Left hindlimb (tissue), 1 donor: ENCODE data around the gene SPDL1.

ENCODE experiments used
- DNase-seq: peaks from one replicate; pipeline ENCODE4 v3.0.0-alpha.2; 2018

Gene SPDL1

GRCh38 chr5:169583424-169584220 lies at the start of gene SPDL1:
TSS of gene SPDL1 (plus strand) at chr5:169583773. CDS start at chr5:169588417, 4,644 bp downstream.
- DNase-seq = peak; percentile 97

GRCh38 chr5:169534311-169534880 lies 49.2 kb upstream of the SPDL1 start:
- no peak for DNase-seq

- DNase-seq = no peak
Observed at GRCh38 chr5:169534939-169535338, 48.6 kb upstream of the SPDL1 start.

- DNase-seq = no peak
Observed at GRCh38 chr5:169538944-169539343, 44.6 kb upstream of the SPDL1 start.

- no peak for DNase-seq
Observed at GRCh38 chr5:169542811-169543210, 40.8 kb upstream of the SPDL1 start.

GRCh38 chr5:169544264-169544950 lies 39.2 kb upstream of the SPDL1 start:
- DNase-seq = no peak

- no peak for DNase-seq
Observed at GRCh38 chr5:169545762-169546161, 37.8 kb upstream of the SPDL1 start.

- no peak for DNase-seq
Observed at GRCh38 chr5:169546346-169546745, 37.2 kb upstream of the SPDL1 start.

GRCh38 chr5:169547508-169547907 lies 36.1 kb upstream of the SPDL1 start:
- DNase-seq = peak; percentile 44

- DNase-seq = no peak
Observed at GRCh38 chr5:169548315-169548714, 35.3 kb upstream of the SPDL1 start.

- DNase-seq = no peak
Observed at GRCh38 chr5:169549453-169550100, 34.0 kb upstream of the SPDL1 start.

GRCh38 chr5:169550227-169550626 lies 33.3 kb upstream of the SPDL1 start:
- no peak for DNase-seq

GRCh38 chr5:169551146-169551545 lies 32.4 kb upstream of the SPDL1 start:
- no peak for DNase-seq

- no peak for DNase-seq
Observed at GRCh38 chr5:169551696-169552095, 31.9 kb upstream of the SPDL1 start.

GRCh38 chr5:169554251-169554650 lies 29.3 kb upstream of the SPDL1 start:
- DNase-seq = no peak

- DNase-seq = no peak
Observed at GRCh38 chr5:169557838-169558237, 25.7 kb upstream of the SPDL1 start.

- no peak for DNase-seq
Observed at GRCh38 chr5:169561893-169562292, 21.7 kb upstream of the SPDL1 start.

GRCh38 chr5:169563369-169563768 lies 20.2 kb upstream of the SPDL1 start:
- no peak for DNase-seq

GRCh38 chr5:169566202-169566601 lies 17.4 kb upstream of the SPDL1 start:
- DNase-seq = no peak

GRCh38 chr5:169567079-169567478 lies 16.5 kb upstream of the SPDL1 start:
- DNase-seq = no peak

- no peak for DNase-seq
Observed at GRCh38 chr5:169569513-169569912, 14.1 kb upstream of the SPDL1 start.

GRCh38 chr5:169571355-169571754 lies 12.2 kb upstream of the SPDL1 start:
- DNase-seq = no peak

GRCh38 chr5:169574134-169574646 lies 9.4 kb upstream of the SPDL1 start:
- no peak for DNase-seq
